H1 (cell line): ENCODE measurements around the gene ADGRL3. TPM values are rescaled to one million over a fixed set of nuclear protein-coding genes. Genes with fewer than 3 reads are reported as not detected.

ENCODE experiments used
- CTCF ChIA-PET: fragments of 300-600 bp; sonication (Branson Sonifier 250); formaldehyde crosslinking; loops from one replicate; lab custom pipeline; 2021; ENCODE audit not compliant: partially characterized antibody; lab: Charles Lee
- POLR2A ChIA-PET: fragments of 300-600 bp; sonication (Branson Sonifier 250); formaldehyde crosslinking; loops from one replicate; lab custom pipeline; 2021; ENCODE audit warnings: inconsistent platforms; ENCODE audit not compliant: partially characterized antibody; lab: Charles Lee
- DNase-seq, 2 experiments: peaks; one replicate each; pipeline versions ENCODE4 v3.0.0 to v3.0.0-alpha.2; 2010 to 2022; ENCODE audit warnings: low spot score in 2 of 2, low read depth in 1 of 2, mixed read lengths in 1 of 2
- FAIRE-seq: peaks from 2 replicates; lab custom pipeline; 2011; peaks lifted over from hg19 to GRCh38; lab: Jason Lieb, UNC
- H2AFZ ChIP-seq: 2 replicates; pipeline ENCODE4 v1.8.1; 2012; ENCODE audit warnings: low read length, inconsistent platforms
- H2AK5ac ChIP-seq: 2 replicates; pipeline ENCODE4 v1.6.1; 2013; ENCODE audit warnings: low read depth, low read length
- H2BK120ac ChIP-seq: replicated peaks from 2 replicates; pipeline ENCODE3; 2013; ENCODE audit warnings: low read depth, low read length, inconsistent platforms
- H2BK12ac ChIP-seq: 2 replicates; pipeline ENCODE4 v1.6.1; 2013; ENCODE audit warnings: low read depth, low read length
- H2BK15ac ChIP-seq: 2 replicates; pipeline ENCODE4 v1.6.1; 2013; ENCODE audit warnings: low read length
- H2BK20ac ChIP-seq: 2 replicates; pipeline ENCODE4 v1.6.1; 2013; ENCODE audit warnings: low read length
- H2BK5ac ChIP-seq: 2 replicates; pipeline ENCODE4 v1.6.1; 2013; ENCODE audit warnings: low read depth, low read length
- H3K14ac ChIP-seq: 2 replicates; pipeline ENCODE4 v1.6.1; 2013; ENCODE audit warnings: inconsistent platforms; ENCODE audit not compliant: insufficient read length
- H3K18ac ChIP-seq: 2 replicates; pipeline ENCODE4 v1.6.1; 2013; ENCODE audit warnings: low read length; ENCODE audit errors: extremely low read depth
- H3K23ac ChIP-seq: 2 replicates; pipeline ENCODE4 v1.6.1; 2013; ENCODE audit warnings: inconsistent platforms; ENCODE audit not compliant: insufficient read length
- H3K23me2 ChIP-seq: 2 replicates; pipeline ENCODE4 v1.6.1; 2013; ENCODE audit warnings: low read depth, low read length
- H3K27ac ChIP-seq: 2 replicates; pipeline ENCODE4 v1.6.1; 2011; ENCODE audit warnings: low read depth, low read length, inconsistent platforms
- H3K27me3 ChIP-seq, 4 experiments: replicated peaks in 1 of 4; 1 replicate in 1 of 4; 2 replicates in 3 of 4; pipeline versions ENCODE4 v1.6.1 to v1.8.1; 2011 to 2013; ENCODE audit warnings: low read length in 3 of 4, mild to moderate bottlenecking in 3 of 4, inconsistent platforms in 2 of 4, mixed read lengths in 2 of 4, moderate library complexity in 1 of 4; ENCODE audit not compliant: control insufficient read depth in 3 of 4, insufficient read depth in 3 of 4; ENCODE audit errors: extremely low read depth in 1 of 4
- H3K36me3 ChIP-seq, 4 experiments: 2 replicates each; pipeline versions ENCODE4 v1.6.1 to v1.8.1; 2011 to 2013; ENCODE audit warnings: mild to moderate bottlenecking in 4 of 4, low read length in 3 of 4, moderate library complexity in 2 of 4, control low read depth in 1 of 4, inconsistent platforms in 1 of 4; ENCODE audit not compliant: insufficient read depth in 4 of 4, control insufficient read depth in 2 of 4
- H3K4ac ChIP-seq: replicated peaks from 2 replicates; pipeline ENCODE3; 2013; ENCODE audit warnings: low read length, low read depth, mixed read lengths, inconsistent platforms; ENCODE audit not compliant: insufficient read length
- H3K4me1 ChIP-seq, 4 experiments: replicated peaks in 1 of 4; 1 replicate in 1 of 4; 2 replicates in 3 of 4; pipeline versions ENCODE4 v1.6.1 to v1.8.1; 2011 to 2013; ENCODE audit warnings: low read length in 3 of 4, inconsistent platforms in 2 of 4, mixed read lengths in 1 of 4; ENCODE audit not compliant: insufficient read depth in 4 of 4, control insufficient read depth in 3 of 4
- H3K4me2 ChIP-seq, 2 experiments: 2 replicates each; pipeline versions ENCODE4 v1.6.1 to v1.8.1; 2011 to 2013; ENCODE audit warnings: low read depth in 2 of 2, low read length in 2 of 2, control low read depth in 1 of 2, inconsistent platforms in 1 of 2, mild to moderate bottlenecking in 1 of 2; ENCODE audit not compliant: insufficient read depth in 1 of 2
- H3K4me3 ChIP-seq, 4 experiments: fragments of 200-600, 300-600 bp in 1 of 4; sonication (generic), shearing (Covaris generic), sonication (Bioruptor Twin) in 1 of 4; 2 replicates each; pipeline versions ENCODE4 v1.5.1 to v1.8.1; 2011 to 2016; ENCODE audit warnings: low read length in 4 of 4, low read depth in 3 of 4, control low read depth in 2 of 4, inconsistent platforms in 2 of 4, mild to moderate bottlenecking in 2 of 4, mixed read lengths in 1 of 4, moderate library complexity in 1 of 4; ENCODE audit not compliant: insufficient read depth in 2 of 4; ENCODE audit errors: extremely low read depth in 1 of 4
- H3K56ac ChIP-seq: replicated peaks from 2 replicates; pipeline ENCODE3; 2013; ENCODE audit warnings: low read depth, mild to moderate bottlenecking, mixed read lengths, low read length, inconsistent platforms; ENCODE audit not compliant: insufficient read length
- H3K79me1 ChIP-seq: 2 replicates; pipeline ENCODE4 v1.6.1; 2013; ENCODE audit warnings: low read depth, low read length, control low read depth
- H3K79me2 ChIP-seq, 2 experiments: 2 replicates each; pipeline versions ENCODE4 v1.6.1 to v1.8.1; 2012 to 2013; ENCODE audit warnings: low read length in 2 of 2, mild to moderate bottlenecking in 2 of 2, inconsistent platforms in 1 of 2; ENCODE audit not compliant: insufficient read depth in 2 of 2, control insufficient read depth in 1 of 2
- H3K9ac ChIP-seq, 4 experiments: replicated peaks in 1 of 4; 1 replicate in 1 of 4; 2 replicates in 3 of 4; pipeline versions ENCODE4 v1.6.1 to v1.8.1; 2011 to 2013; ENCODE audit warnings: low read depth in 3 of 4, low read length in 3 of 4, control low read depth in 2 of 4, mild to moderate bottlenecking in 2 of 4, moderate library complexity in 2 of 4, inconsistent platforms in 1 of 4; ENCODE audit errors: extremely low read depth in 1 of 4
- H3K9me3 ChIP-seq, 2 experiments: 2 replicates each; pipeline versions ENCODE4 v1.6.1 to v1.8.1; 2012 to 2013; ENCODE audit warnings: mild to moderate bottlenecking in 2 of 2, moderate library complexity in 2 of 2, control low read depth in 1 of 2, inconsistent platforms in 1 of 2, low read depth in 1 of 2, low read length in 1 of 2, mixed read lengths in 1 of 2; ENCODE audit not compliant: insufficient read depth in 2 of 2
- H4K20me1 ChIP-seq, 2 experiments: replicated peaks in 1 of 2; 2 replicates each; pipeline versions ENCODE3 to v1.8.1; 2011 to 2013; ENCODE audit warnings: inconsistent platforms in 2 of 2, low read length in 2 of 2, mild to moderate bottlenecking in 1 of 2; ENCODE audit not compliant: insufficient read depth in 2 of 2, control insufficient read depth in 1 of 2
- H4K5ac ChIP-seq: 2 replicates; pipeline ENCODE4 v1.6.1; 2013; ENCODE audit warnings: low read length, low read depth, mixed read lengths, inconsistent platforms; ENCODE audit not compliant: insufficient read length
- H4K8ac ChIP-seq: 2 replicates; pipeline ENCODE4 v1.8.0; 2013; ENCODE audit warnings: mild to moderate bottlenecking, moderate library complexity, low read length, inconsistent platforms; ENCODE audit not compliant: insufficient read depth; ENCODE audit errors: extremely low read depth
- H4K91ac ChIP-seq: replicated peaks from 2 replicates; pipeline ENCODE3; 2013; ENCODE audit warnings: low read length, mixed read lengths, inconsistent platforms; ENCODE audit not compliant: insufficient read length
- CEBPB ChIP-seq: IDR thresholded peaks from 2 replicates; pipeline ENCODE4 v1.6.1; 2012; ENCODE audit warnings: low read depth, low read length
- WGBS, 2 experiments: shearing (Covaris generic) in 1 of 2; methylation state at CpG; one replicate each; pipeline versions ENCODE4 v1.1.6 to v1.1.7; 2013 to 2015; ENCODE audit warnings: low lambda C conversion rate in 2 of 2, mixed read lengths in 2 of 2, inconsistent platforms in 1 of 2, low coverage in 1 of 2, missing lambda C conversion rate in 1 of 2; ENCODE audit not compliant: insufficient replicate concordance in 2 of 2, insufficient coverage in 1 of 2, insufficient read length in 1 of 2; ENCODE audit errors: extremely low coverage in 1 of 2, missing lambda C conversion rate in 1 of 2; 5-methylcytosine and 5-hydroxymethylcytosine counted together
- polyA plus RNA-seq, 7 experiments: library from polyadenylated mRNA; depleted of rRNA in 3 of 7; stranded (reverse) in 5 of 7; unstranded in 2 of 7; fragments of >200 nt in 5 of 7; fragments of 200-250 nt in 2 of 7; gene quantifications; 1 replicate in 5 of 7; 2 replicates in 1 of 7; 4 replicates in 1 of 7; pipeline versions ENCODE4 v1.2.1 to v1.2.3, GENCODE V29; 2011 to 2013; ENCODE audit warnings: missing spikeins in 2 of 7, mixed read lengths in 2 of 7
- total RNA-seq: library from RNA; stranded (reverse); fragmentation: NEBNext Ultra II Directional; extraction: Animal tissue kit (Norgen Biotek cat#: 25700); gene quantifications from 2 replicates; pipeline ENCODE4 v1.2.1, GENCODE V29; 2021

The ADGRL3 gene
- total and polyA plus RNA-seq, 2 of the 8 experiments (the other 6 are each of a cell fraction or from before 2014, with no cell fraction given), result 6.6 to 13.0 TPM

GRCh38 chr4:61992351-61992750 is 792.2 kb downstream of the ADGRL3 start:
- H3K9ac ChIP-seq, result no peak overlapping the region
- no peak overlapping the region for H3K23ac ChIP-seq
- H3K4me3 ChIP-seq, result no peak overlapping the region
- no peak overlapping the region for H4K5ac ChIP-seq
- H4K20me1 ChIP-seq, result no peaks in the 10 kb centered on the region
- no peak overlapping the region for H2BK12ac ChIP-seq
- DNase-seq (no peak), FAIRE-seq (peak; percentile 84)
- no peak overlapping the region for H2BK120ac ChIP-seq
- ChIA-PET POLR2A (interaction anchor here (0.6 kb wide), 1 partner anchor 499 kb away, joined by 4 read pairs; no protein-coding TSS in a partner anchor), CTCF (interaction anchor here (0.7 kb wide), 1 partner anchor 12 kb away, joined by 3 read pairs; no protein-coding TSS in a partner anchor)
- no peak overlapping the region for H4K91ac ChIP-seq
- H4K8ac ChIP-seq, result no peak overlapping the region
- H3K14ac ChIP-seq, result no peak overlapping the region
- peak overlapping the region in 1 of 2 experiments; percentile 6; a peak in 2 of 4 replicates for H3K4me2 ChIP-seq
- H3K79me2 ChIP-seq, result no peaks in the 10 kb centered on the region
- H2AK5ac ChIP-seq, result no peak overlapping the region
- H2BK20ac ChIP-seq, result no peak overlapping the region
- H3K36me3 ChIP-seq, result no peaks in the 10 kb centered on the region
- WGBS, 2 experiments, result 27% methylated on average over 2 of the region's 2 CpGs; no CpG with 5 or more reads in 1 of the 2 experiments
- H3K9me3 ChIP-seq, result no peaks in the 10 kb centered on the region
- no peak overlapping the region for H3K18ac ChIP-seq
- no peaks in the 10 kb centered on the region; the same call in 1 of the 2 replicates for H3K23me2 ChIP-seq
- no peak overlapping the region for H3K27ac ChIP-seq
- no peaks in the 10 kb centered on the region for H3K79me1 ChIP-seq
- H3K4me1 ChIP-seq, result peaks cover 0 to 9% (median 3%) of the 10 kb centered on the region in 4 experiments; a peak in 3 of 7 replicates
- no peak overlapping the region for H2BK15ac ChIP-seq
- no peak overlapping the region for H3K56ac ChIP-seq
- H3K27me3 ChIP-seq, result no peaks in the 10 kb centered on the region
- no peak overlapping the region for H2BK5ac ChIP-seq
- H3K4ac ChIP-seq, result no peak overlapping the region
- no peak overlapping the region for H2AFZ ChIP-seq
- peak; percentile 41; the same call in 1 of the 2 replicates for TF ChIP-seq CEBPB
